ENCODE measurements around the gene CLNK.

GRCh38 chr4:10599574-10599973 lies 85.0 kb downstream of the CLNK start:
- TF ChIP-seq CTCF (IDR thresholded peaks at IDR 0.05), result no peak
- TF ChIP-seq POLR2A (IDR thresholded peaks at IDR 0.05), result no peak

Data from esophagus squamous epithelium (tissue), 4 donors.